HG03175 (cell line): ENCODE results near the gene AKAP1.

Experiments used
- ATAC-seq: cut with Tn5 transposase; IDR thresholded peaks from one replicate; pipeline ENCODE4 v1.9.1; 2021; ENCODE audit warnings: mild to moderate bottlenecking, moderate library complexity; ENCODE audit not compliant: unreplicated experiment

AKAP1 gene

DNA sequence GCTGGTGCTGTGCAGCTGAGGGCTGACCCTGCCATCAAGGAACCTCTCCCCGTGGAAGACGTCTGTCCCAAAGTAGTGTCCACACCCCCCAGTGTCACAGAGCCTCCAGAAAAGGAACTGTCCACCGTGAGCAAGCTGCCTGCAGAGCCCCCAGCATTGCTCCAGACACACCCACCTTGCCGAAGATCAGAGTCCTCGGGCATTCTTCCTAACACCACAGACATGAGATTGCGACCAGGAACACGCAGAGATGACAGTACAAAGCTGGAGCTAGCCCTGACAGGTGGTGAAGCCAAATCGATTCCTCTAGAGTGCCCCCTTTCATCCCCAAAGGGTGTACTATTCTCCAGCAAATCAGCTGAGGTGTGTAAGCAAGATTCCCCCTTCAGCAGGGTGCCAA is 20.5 kb downstream of the AKAP1 start:
- no peak for ATAC-seq

DNA sequence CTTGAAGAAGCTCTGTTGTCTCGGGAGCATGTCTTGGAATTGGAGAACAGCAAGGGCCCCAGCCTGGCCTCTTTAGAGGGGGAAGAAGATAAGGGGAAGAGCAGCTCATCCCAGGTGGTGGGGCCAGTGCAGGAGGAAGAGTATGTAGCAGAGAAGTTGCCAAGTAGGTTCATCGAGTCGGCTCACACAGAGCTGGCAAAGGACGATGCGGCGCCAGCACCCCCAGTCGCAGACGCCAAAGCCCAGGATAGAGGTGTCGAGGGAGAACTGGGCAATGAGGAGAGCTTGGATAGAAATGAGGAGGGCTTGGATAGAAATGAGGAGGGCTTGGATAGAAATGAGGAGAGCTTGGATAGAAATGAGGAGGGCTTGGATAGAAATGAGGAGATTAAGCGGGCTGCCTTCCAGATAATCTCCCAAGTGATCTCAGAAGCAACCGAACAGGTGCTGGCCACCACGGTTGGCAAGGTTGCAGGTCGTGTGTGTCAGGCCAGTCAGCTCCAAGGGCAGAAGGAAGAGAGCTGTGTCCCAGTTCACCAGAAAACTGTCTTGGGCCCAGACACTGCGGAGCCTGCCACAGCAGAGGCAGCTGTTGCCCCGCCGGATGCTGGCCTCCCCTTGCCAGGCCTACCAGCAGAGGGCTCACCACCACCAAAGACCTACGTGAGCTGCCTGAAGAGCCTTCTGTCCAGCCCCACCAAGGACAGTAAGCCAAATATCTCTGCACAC is 21.2 kb downstream of the AKAP1 start:
- no peak for ATAC-seq

GRCh38 chr17:57106836-57107497 is 21.9 kb downstream of the AKAP1 start:
- ATAC-seq = no peak

GRCh38 chr17:57107498-57108101 is 22.6 kb downstream of the AKAP1 start:
- no peak for ATAC-seq

DNA sequence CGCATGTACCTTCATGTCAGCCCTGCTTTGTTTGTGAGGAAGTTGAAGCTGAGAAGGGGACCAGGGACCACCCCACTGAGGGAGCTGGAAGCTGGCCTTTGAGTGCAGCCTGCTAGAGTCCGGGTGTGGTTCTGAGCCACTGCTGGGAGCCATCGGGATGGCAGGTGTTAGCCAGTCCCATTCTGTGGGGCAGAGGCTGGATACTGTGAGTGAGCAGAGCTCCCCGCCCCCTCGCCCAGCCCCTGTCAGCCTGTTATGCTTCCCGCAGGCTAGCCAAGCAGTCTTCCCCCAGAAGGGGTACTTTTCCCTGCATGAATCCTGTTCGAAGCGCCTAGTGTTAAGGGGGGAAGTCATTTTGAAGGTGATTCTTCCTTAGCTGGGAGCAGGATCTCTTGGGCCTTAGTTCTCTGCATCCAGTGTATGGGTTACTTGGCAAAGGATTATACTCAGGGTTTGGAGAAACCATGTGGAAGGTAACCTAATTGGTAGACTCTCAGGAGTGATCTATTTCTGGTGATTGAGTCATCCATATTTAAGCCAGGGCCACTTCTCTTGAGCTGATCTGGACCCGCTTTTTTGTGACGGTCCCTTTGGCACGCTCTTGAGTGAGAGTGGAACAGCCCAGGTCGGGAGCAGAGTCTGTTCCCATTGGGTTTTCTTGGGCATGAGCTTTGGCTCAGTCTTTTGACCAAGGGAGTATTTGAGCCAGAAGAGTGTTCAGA is 23.8 kb downstream of the AKAP1 start:
- ATAC-seq = no peak

- no peak for ATAC-seq
These were observed 24.5 kb downstream of the AKAP1 start for GRCh38 chr17:57109393-57110151.

- no peak for ATAC-seq
These were observed 25.1 kb downstream of the AKAP1 start for GRCh38 chr17:57110152-57110542.

- no peak for ATAC-seq
These were observed 25.7 kb downstream of the AKAP1 start for GRCh38 chr17:57110579-57111325.

GRCh38 chr17:57111386-57111785 is 26.3 kb downstream of the AKAP1 start:
- no peak for ATAC-seq

GRCh38 chr17:57113011-57113410 is 28.0 kb downstream of the AKAP1 start:
- no peak for ATAC-seq

- no peak for ATAC-seq
These were observed 28.6 kb downstream of the AKAP1 start for GRCh38 chr17:57113656-57114055.

GRCh38 chr17:57114085-57114673 is 29.1 kb downstream of the AKAP1 start:
- no peak for ATAC-seq

DNA sequence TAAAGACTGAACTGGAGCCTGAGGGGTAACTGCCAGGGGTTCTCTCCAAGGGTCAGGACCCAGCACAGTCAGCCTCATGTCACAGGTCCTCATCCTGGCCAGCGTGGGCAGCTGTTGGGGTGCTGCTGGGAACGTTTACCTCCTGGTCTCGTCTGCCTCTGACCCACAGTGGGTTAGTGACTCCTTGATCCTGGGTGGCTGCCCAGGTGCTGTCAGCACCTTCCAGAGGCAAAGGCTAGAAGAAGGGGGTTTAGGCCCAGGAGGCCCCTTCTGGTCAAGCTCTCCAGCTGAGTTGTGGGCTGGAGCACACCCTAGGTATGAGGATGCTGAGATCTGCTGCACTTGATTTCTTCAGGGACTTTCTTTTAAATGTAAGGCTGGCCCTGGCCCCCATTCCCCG is 30.3 kb downstream of the AKAP1 start:
- ATAC-seq = no peak

- no peak for ATAC-seq
These were observed 30.9 kb downstream of the AKAP1 start for GRCh38 chr17:57115916-57116315.

- no peak for ATAC-seq
These were observed 32.8 kb downstream of the AKAP1 start for GRCh38 chr17:57117798-57118197.

GRCh38 chr17:57120814-57121213 is 35.8 kb downstream of the AKAP1 start:
- ATAC-seq = no peak

GRCh38 chr17:57121308-57122042 is 36.4 kb downstream of the AKAP1 start:
- ATAC-seq = no peak

DNA sequence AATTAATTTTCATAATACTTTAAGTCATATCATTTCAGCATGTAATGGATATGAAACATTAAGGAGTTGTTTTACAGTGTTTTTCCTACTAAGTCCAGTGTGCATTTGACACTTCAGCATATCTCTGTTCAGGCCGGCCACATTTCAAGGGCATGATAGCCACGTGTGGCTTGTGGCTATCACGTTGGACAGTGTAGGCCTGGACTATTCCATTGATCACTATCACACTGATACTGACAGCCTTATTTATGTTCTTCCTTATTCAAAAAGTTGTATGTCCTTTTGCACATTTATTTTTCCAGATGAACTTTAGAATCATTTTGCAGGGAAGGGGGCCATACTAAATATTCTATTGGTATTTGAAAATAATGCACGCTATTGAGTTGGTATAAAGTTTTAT is 39.0 kb downstream of the AKAP1 start:
- ATAC-seq = no peak

- no peak for ATAC-seq
These were observed 40.4 kb downstream of the AKAP1 start for GRCh38 chr17:57125406-57125805.
